NCI-H1694 (cell line): Measurements from ENCODE around the gene SDE2.
"Not testable (repeated sequence)": the region's sequence is repeated elsewhere in the genome, so short reads cannot be mapped to it uniquely, and the experiment has no call there.

Experiments
- DNase-seq: peaks from one replicate; lab custom pipeline; 2025; lab: John Stamatoyannopoulos, UW

SDE2 gene

DNA sequence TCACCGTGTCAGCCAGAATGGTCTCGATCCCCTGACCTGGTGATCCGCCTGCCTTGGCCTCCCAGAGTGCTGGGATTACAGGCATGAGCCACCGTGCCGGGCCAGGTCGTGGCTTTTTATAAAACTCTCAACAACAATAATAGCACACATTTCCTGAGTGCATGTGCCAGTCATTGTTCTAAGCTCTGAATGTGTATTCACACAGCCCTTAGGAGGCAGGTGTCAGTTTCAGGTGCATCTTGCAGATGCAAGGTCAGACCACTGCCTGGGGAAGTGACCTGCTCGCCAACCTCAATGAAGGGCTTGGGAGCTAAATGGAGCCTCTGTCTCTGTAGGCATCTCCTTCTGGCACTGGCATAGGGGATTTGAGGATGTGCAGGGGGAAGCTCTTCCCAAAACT is 56.6 kb downstream of the SDE2 start:
- DNase-seq, result no peak

DNA sequence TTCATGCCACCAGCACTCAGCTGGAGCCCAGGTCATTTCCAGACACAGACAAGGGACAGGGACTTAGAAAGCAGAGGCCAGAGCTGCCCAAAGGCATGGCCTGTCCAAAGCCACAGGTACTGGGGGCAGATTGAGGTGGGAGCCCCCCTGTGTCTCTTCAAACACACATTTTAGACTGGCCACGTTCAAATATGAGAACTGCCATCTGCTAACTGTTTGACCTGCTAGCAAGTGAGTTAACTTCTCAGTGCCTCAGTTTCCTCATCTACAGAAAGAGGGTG is 57.3 kb downstream of the SDE2 start:
- DNase-seq, result no peak

- no peak for DNase-seq
Observed at GRCh38 chr1:225941187-225941941, 57.8 kb downstream of the SDE2 start, which contains the start of gene LEFTY2. LEFTY2 (minus strand) TSS chr1:225941220; CDS start chr1:225941140, 80 bp downstream.

DNA sequence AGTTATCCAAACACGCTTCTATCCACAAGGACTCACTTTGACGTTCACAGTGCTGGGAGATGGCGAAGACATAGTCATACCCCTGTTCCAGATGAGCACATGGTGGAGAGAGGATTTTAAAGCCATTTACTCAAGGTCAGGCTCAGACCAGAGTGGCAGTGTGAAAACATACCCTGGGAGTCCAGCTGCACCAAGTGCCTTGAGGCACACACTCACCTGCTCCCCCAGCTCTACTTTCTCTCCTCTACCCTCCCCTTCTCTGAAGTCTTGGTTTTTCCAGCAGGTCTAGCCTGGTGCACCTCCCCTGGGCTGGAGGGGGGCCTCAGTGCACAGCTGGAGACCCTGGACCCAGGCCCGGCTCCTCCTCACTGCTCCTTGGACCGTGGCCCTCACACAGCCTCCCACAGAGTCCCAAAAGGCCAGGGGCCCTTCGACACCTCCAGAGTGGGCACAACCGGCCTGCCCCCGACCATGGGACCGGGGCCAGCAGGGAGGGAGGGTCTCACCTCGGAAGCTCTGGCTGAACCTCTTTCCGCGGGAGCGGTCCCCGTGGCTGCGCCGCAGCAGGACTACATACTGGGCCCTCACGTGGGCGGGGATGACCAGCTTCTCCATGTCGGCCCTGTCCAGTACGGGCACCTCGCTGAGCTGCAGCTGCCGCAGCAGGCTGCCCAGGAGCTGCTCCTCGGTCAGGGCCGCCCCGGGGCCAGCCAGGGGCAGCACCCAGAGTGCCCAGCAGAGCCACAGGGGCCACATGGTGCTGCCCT is 58.6 kb downstream of the SDE2 start:
- no peak for DNase-seq

DNA sequence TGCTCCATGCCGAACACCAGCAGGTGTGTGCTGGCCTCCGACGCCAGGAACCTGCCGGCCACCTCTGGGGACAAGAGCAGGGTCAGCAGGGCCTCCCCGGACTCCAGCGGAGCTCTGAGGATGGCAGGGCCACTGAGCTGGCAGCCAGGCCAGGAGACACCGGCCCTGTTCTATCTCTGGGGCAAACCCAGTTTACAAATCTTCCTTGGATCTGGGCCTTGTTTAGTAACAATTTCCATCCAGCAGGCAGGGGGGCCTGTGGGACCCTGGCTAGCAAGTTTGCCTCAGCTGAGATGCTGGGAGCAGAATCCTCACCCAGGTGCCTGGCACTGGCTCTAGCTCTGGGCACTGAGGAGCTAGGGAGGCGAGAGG is 59.2 kb downstream of the SDE2 start:
- DNase-seq, result not testable (repeated sequence)

- DNase-seq, result not testable (repeated sequence)
Observed at GRCh38 chr1:225939097-225939938, 59.8 kb downstream of the SDE2 start.

DNA sequence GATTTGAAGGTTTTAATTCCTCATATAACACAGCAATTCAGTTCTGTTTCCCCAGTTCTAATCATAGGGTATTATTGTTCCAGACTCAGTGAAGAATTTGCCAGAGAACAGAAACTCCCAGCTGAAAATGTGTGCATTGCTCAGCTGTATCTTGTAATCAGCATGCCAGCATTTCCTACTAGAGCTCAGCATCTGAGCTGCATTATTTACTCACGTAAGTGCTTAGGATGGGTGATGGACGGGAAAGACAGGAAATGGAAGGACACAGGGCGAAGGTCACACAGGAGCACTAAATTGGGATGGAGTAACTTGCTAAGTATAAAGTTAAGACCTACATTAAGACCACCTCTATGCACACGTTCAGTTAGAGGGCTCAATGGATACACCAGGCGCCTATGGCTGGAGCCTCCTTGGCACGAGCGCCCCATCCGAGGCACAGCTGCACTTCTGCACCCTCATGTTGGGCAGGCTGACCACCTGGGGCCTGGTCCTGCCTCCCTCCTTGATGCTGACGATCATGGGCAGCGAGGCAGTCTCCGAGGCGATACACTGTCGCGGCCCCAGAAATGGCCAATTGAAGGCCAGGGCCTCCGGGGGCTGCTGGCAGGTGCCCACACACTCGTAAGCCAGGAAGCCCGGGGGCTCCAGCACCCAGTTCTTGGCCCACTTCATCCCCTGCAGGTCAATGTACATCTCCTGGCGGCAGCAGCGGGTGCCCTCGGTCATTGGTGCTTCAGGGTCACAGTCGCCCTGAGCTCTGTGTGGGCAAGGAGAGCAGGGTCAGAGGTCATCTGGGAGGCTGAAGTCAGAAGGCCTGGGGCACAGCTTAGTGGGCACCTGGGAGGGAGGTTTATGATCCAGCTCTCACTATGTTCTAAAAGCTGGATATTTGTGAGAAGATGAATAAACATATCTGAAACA is 61.8 kb downstream of the SDE2 start:
- no peak for DNase-seq

DNA sequence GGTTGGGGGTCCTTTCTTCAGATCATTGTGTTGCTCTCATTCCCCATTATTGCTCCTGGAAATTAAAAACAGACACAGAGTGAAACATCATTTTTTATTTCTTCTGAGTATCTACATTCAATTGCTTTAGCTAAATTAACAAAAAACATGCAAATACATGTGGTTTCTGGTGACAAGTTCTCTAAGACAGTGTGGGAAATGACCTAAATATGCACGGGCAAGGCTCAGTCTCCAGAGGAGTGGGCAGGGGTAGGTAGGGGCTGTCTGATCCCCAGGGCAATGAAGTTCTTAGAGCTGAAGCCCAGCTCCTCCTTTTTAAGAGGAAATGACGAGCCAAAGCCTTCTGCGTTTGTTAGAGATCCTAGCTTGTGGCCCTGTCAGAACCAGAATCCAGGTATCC is 62.6 kb downstream of the SDE2 start:
- no peak for DNase-seq

GRCh38 chr1:225936086-225936485 is 63.1 kb downstream of the SDE2 start:
- DNase-seq, result not testable (repeated sequence)

DNA sequence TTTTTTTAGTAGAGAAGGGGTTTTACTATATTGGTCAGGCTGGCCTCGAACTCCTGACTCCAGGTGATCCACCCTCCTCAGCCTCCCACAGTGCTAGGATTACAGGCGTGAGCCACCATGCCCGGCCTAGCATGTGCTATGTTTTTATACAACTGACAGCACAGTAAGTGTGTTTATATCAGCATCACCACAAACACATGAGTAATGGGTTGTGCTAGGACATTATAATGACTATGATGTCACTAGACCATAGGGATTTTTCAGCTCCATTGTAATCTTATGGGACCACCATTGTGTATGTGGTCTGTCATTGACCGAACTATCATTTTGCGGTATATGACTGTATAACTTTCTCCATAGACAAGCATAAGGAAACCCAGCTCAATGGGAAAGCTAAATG is 64.4 kb downstream of the SDE2 start:
- no peak for DNase-seq

DNA sequence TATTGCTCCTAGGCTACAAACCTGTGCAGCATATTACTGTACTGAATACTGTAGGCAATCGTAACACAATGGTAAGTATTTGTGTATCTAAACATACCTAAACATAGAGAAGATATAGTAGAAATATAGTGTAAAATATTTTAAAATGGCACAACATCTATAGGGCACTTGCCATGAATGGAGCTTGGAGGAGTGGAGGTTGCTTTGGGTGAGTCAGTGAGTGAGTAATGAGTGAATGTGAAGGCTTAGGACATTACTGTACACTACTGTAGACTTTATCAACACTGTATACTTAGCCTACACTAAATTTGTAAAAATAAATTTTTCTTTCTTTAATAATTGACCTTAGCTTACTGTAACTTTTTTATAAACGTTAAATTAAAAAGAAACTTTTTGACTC is 66.1 kb downstream of the SDE2 start:
- DNase-seq, result no peak
